Lung microvascular endothelial cell (primary cell): ENCODE results near the gene C3orf70. TPM values are rescaled to one million over a fixed set of nuclear protein-coding genes. Genes with fewer than 3 reads are reported as not detected.

ENCODE experiments used
- DNase-seq, 2 donors: peaks; one replicate each; pipeline versions ENCODE4 v3.0.0 to v3.0.0-alpha.2; 2010; ENCODE audit warnings: low read depth in 2 of 2
- total RNA-seq: library from RNA; depleted of rRNA; stranded (reverse); fragments of >200 nt; gene quantifications from 2 replicates; pipeline ENCODE4 v1.2.1, GENCODE V29; 2014

The C3orf70 gene
- total RNA-seq, 1 donor from 2014 or later, result 1.8 TPM

GRCh38 chr3:185052631-185053030 is 100.2 kb downstream of the C3orf70 start:
- DNase-seq, result no peak

- no peak for DNase-seq
Observed at GRCh38 chr3:185051801-185052200, 101.1 kb downstream of the C3orf70 start.

GRCh38 chr3:185049710-185050109 is 103.2 kb downstream of the C3orf70 start:
- no peak for DNase-seq

- no peak for DNase-seq
Observed at GRCh38 chr3:185046603-185047002, 106.3 kb downstream of the C3orf70 start.

GRCh38 chr3:185046164-185046515 is 106.7 kb downstream of the C3orf70 start:
- peak in 1 of 2 donors; percentile 12 for DNase-seq

- peak; percentile 21 to 55 for DNase-seq
Observed at GRCh38 chr3:185042312-185043050, 110.4 kb downstream of the C3orf70 start.

- no peak for DNase-seq
Observed at GRCh38 chr3:185041540-185041939, 111.3 kb downstream of the C3orf70 start.

- no peak for DNase-seq
Observed at GRCh38 chr3:185040425-185040824, 112.4 kb downstream of the C3orf70 start.

GRCh38 chr3:185037801-185038200 is 115.1 kb downstream of the C3orf70 start:
- no peak for DNase-seq

- no peak for DNase-seq
Observed at GRCh38 chr3:185030951-185031350, 121.9 kb downstream of the C3orf70 start.

GRCh38 chr3:185030399-185030798 is 122.5 kb downstream of the C3orf70 start:
- no peak for DNase-seq

GRCh38 chr3:185029086-185029485 is 123.8 kb downstream of the C3orf70 start:
- no peak for DNase-seq

GRCh38 chr3:185028121-185028520 is 124.7 kb downstream of the C3orf70 start:
- no peak for DNase-seq

Other genes with a start within 250 kb of the C3orf70 start
- gene EHHADH, start 101.0 kb upstream of the C3orf70 start, total RNA-seq, result 3.7 and 4.0 TPM in 2 replicates
- gene MAP3K13, start 210.1 kb upstream of the C3orf70 start, total RNA-seq, result 7.7 and 8.1 TPM in 2 replicates